Activated T-cell treated with anti-CD3 and anti-CD28 coated beads for 24 hours (primary cell): ENCODE data around the gene HIPK1.
"Not testable (repeated sequence)": the region's sequence is repeated elsewhere in the genome, so short reads cannot be mapped to it uniquely, and the experiment has no call there.

ENCODE experiments used
- DNase-seq: peaks from one replicate; pipeline ENCODE4 v3.0.0-alpha.2; 2020; ENCODE audit warnings: low read depth

HIPK1 gene

GRCh38 chr1:114015075-114015474, 86.0 kb downstream of the HIPK1 start:
- no peak for DNase-seq

GRCh38 chr1:114019724-114020123, 90.6 kb downstream of the HIPK1 start:
- not testable (repeated sequence) for DNase-seq

- no peak for DNase-seq
These were observed 92.6 kb downstream of the HIPK1 start for GRCh38 chr1:114021665-114022099.

DNA sequence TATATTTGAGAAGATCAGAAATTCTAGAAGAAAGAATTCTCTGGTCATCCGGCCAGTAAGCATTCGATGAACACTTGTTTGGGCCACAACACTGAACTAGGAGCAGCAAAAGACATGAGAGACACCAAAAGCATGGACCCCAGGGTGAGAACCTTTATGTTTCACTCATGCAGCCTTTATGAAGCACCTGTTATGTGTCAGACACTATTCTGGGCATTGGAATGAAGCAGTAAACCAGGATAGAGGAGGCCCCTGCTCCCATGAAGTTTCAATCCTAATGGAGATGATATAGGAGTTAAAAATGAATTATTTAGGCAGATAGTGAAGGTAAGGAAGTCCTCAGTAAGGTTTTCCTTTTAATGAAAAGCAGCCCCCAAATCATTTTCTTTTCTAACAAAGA, 93.8 kb downstream of the HIPK1 start:
- no peak for DNase-seq

DNA sequence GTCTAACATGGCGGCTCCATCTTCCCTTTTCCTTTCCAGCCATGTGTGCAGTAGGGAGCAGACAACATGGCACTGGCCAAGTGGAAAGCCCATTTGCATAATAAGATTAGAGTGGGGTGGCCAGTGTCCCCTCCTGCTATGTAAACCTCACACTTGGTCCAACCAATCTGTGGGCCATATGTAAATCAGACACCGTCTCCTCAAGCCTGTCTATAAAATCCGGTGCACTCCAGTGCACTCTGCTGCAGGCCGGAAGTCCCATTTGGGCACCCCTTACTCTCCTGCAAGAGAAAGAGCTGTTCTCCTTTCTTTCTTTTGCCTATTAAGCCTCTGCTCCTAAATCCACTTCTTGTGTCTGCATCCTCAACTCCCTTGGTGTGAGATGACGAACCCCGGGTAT, 94.3 kb downstream of the HIPK1 start:
- no peak for DNase-seq

DNA sequence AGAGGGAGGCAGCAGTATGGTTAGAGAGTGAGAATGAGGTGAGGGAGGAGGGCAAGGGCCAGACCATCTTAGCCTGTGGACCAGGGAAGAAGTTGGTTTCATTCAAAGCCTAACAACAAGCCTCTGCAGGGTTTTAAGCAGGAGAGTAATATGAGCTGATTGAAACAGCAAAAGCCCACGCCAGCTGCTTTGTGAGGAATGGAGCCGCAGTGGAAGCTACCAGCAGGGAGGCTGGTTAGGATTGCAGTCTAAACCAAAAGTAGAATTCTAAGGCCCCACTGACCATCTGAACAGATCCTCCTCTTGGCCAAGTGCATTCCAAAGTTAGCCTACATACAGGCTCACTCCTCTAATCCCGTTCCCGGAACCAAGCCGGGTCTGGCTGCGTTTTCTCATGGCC, 94.9 kb downstream of the HIPK1 start:
- no peak for DNase-seq

DNA sequence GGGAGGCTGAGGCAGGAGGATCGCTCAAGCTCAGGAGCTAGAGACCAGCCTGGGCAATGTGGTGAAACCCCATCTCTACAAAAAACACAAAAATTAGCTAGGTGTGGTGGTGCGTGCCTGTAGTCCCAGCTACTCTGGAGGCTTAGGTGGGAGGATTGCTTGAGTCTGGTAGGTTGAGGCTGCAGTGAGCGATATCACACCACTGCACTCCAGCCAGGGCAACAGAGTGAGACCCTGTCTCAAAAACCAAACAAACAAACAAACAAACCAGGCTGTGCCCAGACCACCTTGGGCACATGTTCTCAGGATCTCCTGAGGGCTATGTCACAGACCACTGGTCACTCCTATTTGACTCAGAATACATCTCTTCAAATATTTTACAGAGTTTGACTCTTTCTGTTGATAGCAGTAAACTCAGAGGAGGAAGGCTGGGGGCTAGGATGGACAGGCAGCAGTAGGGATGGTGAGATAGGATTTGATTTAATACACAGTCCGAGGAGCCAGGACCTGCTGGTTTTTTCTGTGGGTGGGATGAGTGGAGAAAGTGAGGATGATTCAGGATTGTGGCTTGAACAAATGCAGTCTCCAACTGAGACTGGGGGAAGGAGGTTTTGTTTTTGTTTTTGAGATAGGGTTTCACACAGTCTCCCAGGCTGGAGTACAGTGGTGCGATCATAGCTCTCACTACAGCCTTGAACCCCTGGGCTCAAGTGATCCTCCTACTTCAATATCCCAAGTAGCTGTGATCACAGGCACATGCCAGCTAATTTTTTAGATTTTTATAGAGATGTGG, 96.7 kb downstream of the HIPK1 start:
- no peak for DNase-seq

DNA sequence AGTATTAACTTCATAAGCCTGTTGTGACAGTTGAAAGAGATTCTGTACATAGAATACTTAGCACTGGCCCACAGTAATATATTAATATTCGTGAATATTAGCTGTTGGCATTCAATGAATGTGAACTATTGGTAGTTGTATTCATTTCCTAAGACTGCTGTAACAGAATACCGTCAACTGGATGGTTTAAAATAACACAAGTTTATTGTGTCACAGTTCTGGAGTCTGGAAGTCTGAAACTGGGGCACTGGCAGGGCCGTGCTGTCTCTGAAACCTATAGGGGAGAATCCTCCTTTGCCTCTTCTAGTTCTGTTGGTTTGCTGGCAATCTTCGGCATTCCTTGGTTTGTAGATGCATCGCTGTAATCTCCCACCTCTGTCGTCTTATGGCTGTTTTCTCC, 97.7 kb downstream of the HIPK1 start:
- no peak for DNase-seq
